ENCODE measurements around the gene REN. TPM values are rescaled to one million over a fixed set of nuclear protein-coding genes. Genes with fewer than 3 reads are reported as not detected.

REN gene
- total RNA-seq, 2 donors from 2014 or later = not detected

DNA sequence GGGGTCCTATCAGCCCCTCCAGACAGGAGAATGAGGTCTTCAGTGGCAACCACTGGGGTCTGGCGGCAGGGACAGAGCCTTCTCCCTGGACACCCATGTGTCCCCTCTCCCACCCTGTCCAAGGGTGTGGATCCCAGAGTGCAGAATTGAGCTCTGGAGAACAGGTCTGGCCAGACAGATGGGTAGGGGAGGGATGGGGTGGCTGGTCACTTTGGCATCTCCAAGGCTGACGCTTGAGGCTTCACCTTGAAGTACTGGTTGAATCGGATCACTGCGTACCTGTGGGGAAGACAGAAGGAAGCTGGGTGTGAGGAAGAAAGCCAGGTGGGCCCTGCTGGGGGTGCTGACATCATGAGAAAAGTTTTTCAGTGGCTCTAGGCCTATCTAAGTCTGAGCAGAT, 34.2 kb downstream of the REN start:
- Mint-ChIP-seq H3K27me3 (no peaks in the 10 kb centered on the region), H3K36me3 (ENCODE audit: low read depth) (no peaks in the 10 kb centered on the region), H3K4me1 (peaks cover 4% of the 10 kb centered on the region), H3K4me3 (no peak overlapping the region), H3K27ac (no peak overlapping the region)
- DNase-seq (no peak), ATAC-seq (no peak)
- H3K9me3 ChIP-seq (ENCODE audit: control insufficient read depth, low read length, poor library complexity, severe bottlenecking) = no peaks in the 10 kb centered on the region

DNA sequence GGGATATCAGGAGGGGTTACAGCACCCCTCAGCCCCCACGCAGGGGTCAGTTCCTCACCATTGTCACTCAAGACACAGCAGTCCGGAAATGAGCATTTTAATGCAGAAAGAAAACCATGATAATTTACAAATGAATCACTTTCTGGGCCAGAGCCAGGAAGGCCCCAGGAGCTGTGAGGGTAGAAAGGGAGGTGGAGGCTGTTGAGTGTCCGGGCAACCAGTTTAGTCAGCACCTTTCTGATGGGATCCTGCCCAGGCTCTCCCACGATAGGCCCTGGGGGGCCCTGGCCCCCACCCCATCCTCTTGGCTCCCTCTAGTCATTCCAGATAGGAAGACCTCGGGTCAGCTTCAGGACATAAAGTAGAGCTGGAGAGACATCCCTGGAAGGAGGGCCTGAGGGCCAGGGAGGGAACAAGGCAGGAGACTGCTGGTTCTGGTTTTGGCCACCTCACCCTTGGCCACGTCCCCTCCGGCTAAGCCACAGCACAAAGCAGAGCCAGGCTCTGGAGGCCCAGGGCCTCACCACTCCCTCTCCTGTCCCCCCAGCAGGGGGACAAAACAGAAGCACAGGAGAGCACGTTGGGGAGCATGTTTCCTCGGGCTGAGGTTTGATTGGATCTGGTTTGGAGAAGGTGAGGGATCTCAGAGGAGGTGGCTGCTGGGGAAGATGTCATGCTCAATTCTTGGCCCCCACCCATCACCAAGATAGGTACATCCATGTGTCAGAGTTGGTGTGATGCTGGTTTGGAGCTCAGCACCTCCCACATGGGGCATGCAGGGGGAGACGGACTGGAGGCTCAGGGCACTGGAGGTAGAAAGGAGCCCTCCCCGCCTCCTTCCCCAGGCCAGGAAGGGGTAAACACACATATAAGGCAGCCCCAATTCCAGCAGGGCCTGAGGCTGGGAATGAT, 34.9 kb downstream of the REN start:
- ATAC-seq (no peak), DNase-seq (no peak)
- H3K36me3 Mint-ChIP-seq (ENCODE audit: low read depth) = no peaks in the 10 kb centered on the region
- no peaks in the 10 kb centered on the region for H3K27me3 Mint-ChIP-seq
- H3K9me3 ChIP-seq (ENCODE audit: control insufficient read depth, low read length, poor library complexity, severe bottlenecking) = no peaks in the 10 kb centered on the region
- H3K4me3 Mint-ChIP-seq = no peak overlapping the region
- H3K27ac Mint-ChIP-seq = peak overlapping the region; percentile 67
- H3K4me1 Mint-ChIP-seq = peaks cover 4% of the 10 kb centered on the region

DNA sequence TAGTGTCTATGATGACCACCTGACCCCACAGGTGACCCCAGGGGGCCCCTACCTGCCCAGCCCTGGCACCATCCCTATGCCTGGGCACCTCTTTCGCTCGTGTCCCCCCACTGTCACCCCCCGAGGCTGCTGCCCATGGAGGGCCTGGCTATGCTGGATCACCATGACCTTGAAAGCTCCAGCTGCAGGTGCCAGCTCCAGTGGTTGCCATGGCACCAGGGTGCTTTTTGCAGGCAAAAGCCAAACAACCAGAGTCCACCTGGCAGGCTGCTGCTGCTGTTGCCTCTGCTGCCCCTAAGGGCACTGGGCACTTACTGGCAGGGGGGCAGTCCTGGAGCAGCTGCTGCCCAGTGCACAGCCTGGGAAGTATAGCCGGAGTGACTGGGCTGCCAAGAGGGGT, 36.0 kb downstream of the REN start:
- Mint-ChIP-seq H3K4me3 (no peak overlapping the region), H3K36me3 (ENCODE audit: low read depth) (no peaks in the 10 kb centered on the region), H3K4me1 (peaks cover 4% of the 10 kb centered on the region), H3K27me3 (no peaks in the 10 kb centered on the region), H3K27ac (no peak overlapping the region)
- ATAC-seq (no peak), DNase-seq (no peak)
- H3K9me3 ChIP-seq (ENCODE audit: control insufficient read depth, low read length, poor library complexity, severe bottlenecking) = no peaks in the 10 kb centered on the region

- no peaks in the 10 kb centered on the region for H3K9me3 ChIP-seq (ENCODE audit: control insufficient read depth, low read length, poor library complexity, severe bottlenecking)
- H3K27me3 Mint-ChIP-seq = no peaks in the 10 kb centered on the region
- H3K27ac Mint-ChIP-seq = peak overlapping the region; percentile 39
- H3K36me3 Mint-ChIP-seq (ENCODE audit: low read depth) = no peaks in the 10 kb centered on the region
- peaks cover 4% of the 10 kb centered on the region for H3K4me1 Mint-ChIP-seq
- peak overlapping the region; percentile 47 for H3K4me3 Mint-ChIP-seq
- DNase-seq = peak; percentile 38 to 63 (median 52)
- peak; percentile 86 for ATAC-seq
Observed at GRCh38 chr1:204128964-204129896, 36.9 kb downstream of the REN start.

DNA sequence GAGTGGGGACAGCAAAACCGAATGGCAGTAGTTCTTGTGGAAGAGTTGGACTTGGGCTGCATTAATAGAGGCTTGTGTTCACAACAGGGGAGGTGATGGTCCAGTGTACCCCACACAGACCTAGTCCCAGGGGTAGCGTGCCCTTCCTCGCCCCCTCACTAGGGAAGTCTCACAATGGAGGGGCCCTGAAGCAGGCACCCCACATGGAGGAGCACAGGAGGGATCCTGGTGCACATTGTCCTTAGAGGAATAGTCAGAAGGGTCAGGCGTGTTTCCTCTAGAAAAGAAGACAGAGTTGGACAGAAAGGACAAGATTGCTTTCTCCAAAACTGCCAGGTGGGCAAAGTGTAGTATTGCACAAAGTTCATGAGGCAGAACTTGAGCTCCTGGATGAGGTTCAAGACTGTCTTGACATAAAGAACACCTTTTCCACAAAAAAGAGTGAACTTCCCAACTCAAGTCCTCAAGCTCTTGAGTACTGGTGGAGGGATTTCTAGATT, 37.6 kb downstream of the REN start:
- no peaks in the 10 kb centered on the region for H3K9me3 ChIP-seq (ENCODE audit: control insufficient read depth, low read length, poor library complexity, severe bottlenecking)
- Mint-ChIP-seq H3K36me3 (ENCODE audit: low read depth) (no peaks in the 10 kb centered on the region), H3K27me3 (no peaks in the 10 kb centered on the region), H3K4me1 (peaks cover 4% of the 10 kb centered on the region), H3K4me3 (peak overlapping the region; percentile 47), H3K27ac (peak overlapping the region; percentile 39)
- DNase-seq = no peak
- peak; percentile 6 for ATAC-seq

GRCh38 chr1:204127597-204128242, 38.4 kb downstream of the REN start:
- Mint-ChIP-seq H3K4me3 (no peak overlapping the region), H3K27me3 (no peaks in the 10 kb centered on the region), H3K27ac (no peak overlapping the region), H3K4me1 (peaks cover 4% of the 10 kb centered on the region), H3K36me3 (ENCODE audit: low read depth) (no peaks in the 10 kb centered on the region)
- DNase-seq = no peak
- no peaks in the 10 kb centered on the region for H3K9me3 ChIP-seq (ENCODE audit: control insufficient read depth, low read length, poor library complexity, severe bottlenecking)
- ATAC-seq = peak; percentile 32

GRCh38 chr1:204126956-204127355, 39.2 kb downstream of the REN start:
- no peak overlapping the region for H3K4me3 Mint-ChIP-seq
- H3K4me1 Mint-ChIP-seq = peaks cover 4% of the 10 kb centered on the region
- no peak for ATAC-seq

GRCh38 chr1:204126386-204126785, 39.8 kb downstream of the REN start:
- DNase-seq (no peak), ATAC-seq (no peak)
- peak overlapping the region; percentile 21 for H3K27ac Mint-ChIP-seq
- H3K27me3 Mint-ChIP-seq = no peaks in the 10 kb centered on the region
- no peak overlapping the region for H3K4me3 Mint-ChIP-seq
- H3K36me3 Mint-ChIP-seq (ENCODE audit: low read depth) = no peaks in the 10 kb centered on the region
- H3K4me1 Mint-ChIP-seq = peaks cover 4% of the 10 kb centered on the region
- H3K9me3 ChIP-seq (ENCODE audit: control insufficient read depth, low read length, poor library complexity, severe bottlenecking) = no peaks in the 10 kb centered on the region

More at GRCh38 chr1:204126956-204127355, 39.2 kb downstream of the REN start:
- H3K27me3 Mint-ChIP-seq = no peaks in the 10 kb centered on the region
- H3K27ac Mint-ChIP-seq = peak overlapping the region; percentile 21
- DNase-seq = no peak
- H3K9me3 ChIP-seq (ENCODE audit: control insufficient read depth, low read length, poor library complexity, severe bottlenecking) = no peaks in the 10 kb centered on the region
- H3K36me3 Mint-ChIP-seq (ENCODE audit: low read depth) = no peaks in the 10 kb centered on the region

- ATAC-seq (no peak), DNase-seq (no peak)
- Mint-ChIP-seq H3K27me3 (no peaks in the 10 kb centered on the region), H3K4me3 (no peak overlapping the region), H3K4me1 (peaks cover 4% of the 10 kb centered on the region), H3K27ac (no peak overlapping the region), H3K36me3 (ENCODE audit: low read depth) (no peaks in the 10 kb centered on the region)
- H3K9me3 ChIP-seq (ENCODE audit: control insufficient read depth, low read length, poor library complexity, severe bottlenecking) = no peaks in the 10 kb centered on the region
Observed at GRCh38 chr1:204125759-204126351, 40.3 kb downstream of the REN start.

DNA sequence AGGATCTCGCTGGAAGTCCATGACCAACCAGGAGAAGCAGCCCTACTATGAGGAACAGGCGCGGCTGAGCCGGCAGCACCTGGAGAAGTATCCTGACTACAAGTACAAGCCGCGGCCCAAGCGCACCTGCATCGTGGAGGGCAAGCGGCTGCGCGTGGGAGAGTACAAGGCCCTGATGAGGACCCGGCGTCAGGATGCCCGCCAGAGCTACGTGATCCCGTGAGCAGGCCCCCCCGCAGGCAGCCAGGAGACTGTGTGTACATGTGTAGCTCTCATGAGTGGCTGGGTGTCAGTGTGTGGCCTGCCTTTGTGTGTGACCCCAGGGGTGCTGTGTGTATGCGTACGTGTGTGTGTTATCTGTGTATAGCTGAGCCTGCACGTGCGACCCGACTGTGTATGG, 41.5 kb downstream of the REN start:
- H3K9me3 ChIP-seq (ENCODE audit: control insufficient read depth, low read length, poor library complexity, severe bottlenecking) = no peaks in the 10 kb centered on the region
- Mint-ChIP-seq H3K4me3 (no peak overlapping the region), H3K27me3 (no peaks in the 10 kb centered on the region), H3K27ac (no peak overlapping the region), H3K36me3 (ENCODE audit: low read depth) (no peaks in the 10 kb centered on the region), H3K4me1 (peaks cover 4% of the 10 kb centered on the region)
- DNase-seq (no peak), ATAC-seq (no peak)

- Mint-ChIP-seq H3K4me1 (no peaks in the 10 kb centered on the region), H3K4me3 (no peak overlapping the region), H3K27ac (no peak overlapping the region), H3K36me3 (ENCODE audit: low read depth) (no peaks in the 10 kb centered on the region), H3K27me3 (no peaks in the 10 kb centered on the region)
- ATAC-seq = no peak
- DNase-seq = no peak
- no peaks in the 10 kb centered on the region for H3K9me3 ChIP-seq (ENCODE audit: control insufficient read depth, low read length, poor library complexity, severe bottlenecking)
Observed at GRCh38 chr1:204123376-204123775, 42.8 kb downstream of the REN start.

DNA sequence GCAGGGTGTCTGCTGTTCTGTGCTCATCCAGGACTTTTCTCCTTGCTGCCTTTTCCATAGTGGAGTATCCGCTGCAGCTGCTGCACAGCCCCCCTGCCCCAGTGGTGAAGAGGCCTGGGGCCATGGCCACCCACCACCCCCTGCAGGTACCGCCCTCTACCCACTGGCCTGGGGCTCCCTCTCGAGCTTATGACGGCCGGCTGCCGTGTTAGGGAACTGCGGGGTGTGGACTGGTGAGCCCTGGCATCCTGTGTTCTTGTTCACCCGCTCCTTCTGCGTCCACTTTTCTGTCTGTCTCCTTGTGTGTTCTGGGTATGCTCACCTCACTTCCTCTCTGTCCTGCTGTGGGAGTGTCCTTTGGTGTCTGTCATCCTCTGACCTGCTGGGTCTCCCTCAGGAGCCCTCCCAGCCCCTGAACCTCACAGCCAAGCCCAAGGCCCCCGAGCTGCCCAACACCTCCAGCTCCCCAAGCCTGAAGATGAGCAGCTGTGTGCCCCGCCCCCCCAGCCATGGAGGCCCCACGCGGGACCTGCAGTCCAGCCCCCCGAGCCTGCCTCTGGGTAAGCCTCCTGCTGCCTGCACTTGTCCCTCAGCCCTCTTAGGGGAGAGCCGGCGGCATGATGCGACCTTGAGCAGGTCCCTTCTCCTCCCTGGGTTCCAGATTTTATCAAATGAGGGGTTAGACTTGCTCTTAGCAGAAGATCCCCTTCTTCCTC, 44.1 kb downstream of the REN start:
- no peaks in the 10 kb centered on the region for H3K4me1 Mint-ChIP-seq

More for the DNA sequence above, 44.1 kb downstream of the REN start:
- Mint-ChIP-seq H3K4me3 (no peak overlapping the region), H3K27ac (no peak overlapping the region), H3K36me3 (ENCODE audit: low read depth) (no peaks in the 10 kb centered on the region), H3K27me3 (no peaks in the 10 kb centered on the region)
- DNase-seq (no peak), ATAC-seq (no peak)
- no peaks in the 10 kb centered on the region for H3K9me3 ChIP-seq (ENCODE audit: control insufficient read depth, low read length, poor library complexity, severe bottlenecking)
